A673 (cell line): Measurements from ENCODE around the gene FRMD6.

Source experiments
- EZH2 ChIP-seq: fragments of 200-600 bp; sonication (generic); IDR thresholded peaks from 2 replicates; pipeline ENCODE4 v1.6.1; 2017; ENCODE audit warnings: borderline replicate concordance, low read depth, mild to moderate bottlenecking, mixed read lengths, antibody characterized with exemption, low read length; ENCODE audit not compliant: poor library complexity, severe bottlenecking
- TF ChIP-seq, protein P1 (sequence below): fragments of 300-800, 200-600 bp; sonication (generic); conservative IDR thresholded peaks from 2 replicates; pipeline ENCODE4 v1.5.1; 2017; ENCODE audit warnings: low read depth, mild to moderate bottlenecking, antibody characterized with exemption, low read length, moderate library complexity, mixed read lengths

DNA sequence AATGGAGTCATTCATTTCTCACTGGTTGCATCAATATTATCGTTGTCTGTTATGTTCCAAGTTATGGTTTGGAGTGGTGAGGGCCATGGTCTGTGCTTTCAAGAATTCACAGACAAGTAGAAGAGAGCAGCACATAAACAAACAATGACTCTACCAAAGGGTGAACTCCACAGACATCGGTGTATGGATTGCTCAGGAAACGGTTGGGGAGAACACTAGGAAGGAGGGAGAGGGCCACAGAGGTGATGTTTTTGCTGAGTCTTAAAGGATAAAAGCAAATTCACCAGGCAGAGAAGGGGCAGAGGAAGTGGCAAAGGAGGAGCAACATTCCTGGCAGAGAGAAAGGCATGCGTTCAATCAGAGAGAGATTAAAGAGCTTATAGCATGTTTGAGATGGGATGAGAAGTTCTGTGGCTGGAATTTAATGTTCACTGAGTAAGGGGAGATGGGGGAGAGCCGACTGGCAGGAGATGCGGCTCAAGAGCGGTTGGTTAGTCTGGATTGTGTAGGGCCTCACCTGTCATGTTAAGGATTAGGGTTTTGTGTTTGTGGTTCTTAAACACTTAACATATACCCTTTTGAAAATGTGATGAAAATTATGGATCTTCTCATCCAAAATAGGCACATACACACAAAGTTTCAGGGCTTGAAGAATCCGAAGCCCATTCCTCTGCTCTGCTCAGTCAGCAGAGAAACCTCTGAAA, 42.3 kb upstream of the FRMD6 start:
- TF ChIP-seq, protein P1, sequence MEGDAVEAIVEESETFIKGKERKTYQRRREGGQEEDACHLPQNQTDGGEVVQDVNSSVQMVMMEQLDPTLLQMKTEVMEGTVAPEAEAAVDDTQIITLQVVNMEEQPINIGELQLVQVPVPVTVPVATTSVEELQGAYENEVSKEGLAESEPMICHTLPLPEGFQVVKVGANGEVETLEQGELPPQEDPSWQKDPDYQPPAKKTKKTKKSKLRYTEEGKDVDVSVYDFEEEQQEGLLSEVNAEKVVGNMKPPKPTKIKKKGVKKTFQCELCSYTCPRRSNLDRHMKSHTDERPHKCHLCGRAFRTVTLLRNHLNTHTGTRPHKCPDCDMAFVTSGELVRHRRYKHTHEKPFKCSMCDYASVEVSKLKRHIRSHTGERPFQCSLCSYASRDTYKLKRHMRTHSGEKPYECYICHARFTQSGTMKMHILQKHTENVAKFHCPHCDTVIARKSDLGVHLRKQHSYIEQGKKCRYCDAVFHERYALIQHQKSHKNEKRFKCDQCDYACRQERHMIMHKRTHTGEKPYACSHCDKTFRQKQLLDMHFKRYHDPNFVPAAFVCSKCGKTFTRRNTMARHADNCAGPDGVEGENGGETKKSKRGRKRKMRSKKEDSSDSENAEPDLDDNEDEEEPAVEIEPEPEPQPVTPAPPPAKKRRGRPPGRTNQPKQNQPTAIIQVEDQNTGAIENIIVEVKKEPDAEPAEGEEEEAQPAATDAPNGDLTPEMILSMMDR: no peak
- no peak for TF ChIP-seq EZH2
